H9 (cell line): ENCODE results near the gene CNNM2. TPM values are rescaled to one million over a fixed set of nuclear protein-coding genes. Genes with fewer than 3 reads are reported as not detected.

Source experiments
- DNase-seq: peaks from one replicate; pipeline ENCODE4 v3.0.0-alpha.2; 2017
- H2AFZ ChIP-seq: one replicate; pipeline ENCODE4 v1.6.1; 2013; ENCODE audit warnings: mild to moderate bottlenecking, low read length, control low read depth, moderate library complexity
- H2AK5ac ChIP-seq: 2 replicates; pipeline ENCODE4 v1.6.1; 2013; ENCODE audit warnings: low read length, control low read depth, mixed read lengths; ENCODE audit not compliant: insufficient read length
- H2BK120ac ChIP-seq: one replicate; pipeline ENCODE4 v1.6.1; 2013; ENCODE audit warnings: low read depth, mild to moderate bottlenecking, low read length, control low read depth, inconsistent platforms; ENCODE audit not compliant: poor library complexity, severe bottlenecking
- H2BK12ac ChIP-seq: 2 replicates; pipeline ENCODE4 v1.6.1; 2013; ENCODE audit warnings: low read length, control low read depth, mixed read lengths, low read depth; ENCODE audit not compliant: insufficient read length
- H2BK15ac ChIP-seq: 2 replicates; pipeline ENCODE4 v1.6.1; 2013; ENCODE audit warnings: low read depth, low read length, control low read depth
- H2BK20ac ChIP-seq: one replicate; pipeline ENCODE4 v1.6.1; 2013; ENCODE audit warnings: low read depth, mild to moderate bottlenecking, low read length, control low read depth, inconsistent platforms; ENCODE audit not compliant: poor library complexity, severe bottlenecking
- H2BK5ac ChIP-seq: 2 replicates; pipeline ENCODE4 v1.6.1; 2013; ENCODE audit warnings: low read length, control low read depth, mixed read lengths; ENCODE audit not compliant: insufficient read length
- H3K14ac ChIP-seq: 2 replicates; pipeline ENCODE4 v1.6.1; 2013; ENCODE audit warnings: low read length, control low read depth; ENCODE audit not compliant: insufficient read depth
- H3K18ac ChIP-seq: 2 replicates; pipeline ENCODE4 v1.6.1; 2013; ENCODE audit warnings: low read depth, mild to moderate bottlenecking, mixed read lengths, low read length, control low read depth; ENCODE audit not compliant: insufficient read length
- H3K23ac ChIP-seq: 2 replicates; pipeline ENCODE4 v1.6.1; 2013; ENCODE audit warnings: low read length, control low read depth, mixed read lengths, low read depth; ENCODE audit not compliant: insufficient read length
- H3K23me2 ChIP-seq: 2 replicates; pipeline ENCODE4 v1.6.1; 2013; ENCODE audit warnings: low read depth, mild to moderate bottlenecking, mixed read lengths, low read length, control low read depth; ENCODE audit not compliant: insufficient read length, poor library complexity, severe bottlenecking
- H3K27ac ChIP-seq: 2 replicates; pipeline ENCODE4 v1.5.1; 2013; ENCODE audit warnings: low read length, control low read depth, mixed read lengths, low read depth; ENCODE audit not compliant: insufficient read length
- H3K27me3 ChIP-seq: 2 replicates; pipeline ENCODE4 v1.6.1; 2013; ENCODE audit warnings: low read length, control low read depth, inconsistent platforms; ENCODE audit not compliant: insufficient read depth
- H3K4ac ChIP-seq: 2 replicates; pipeline ENCODE4 v1.6.1; 2013; ENCODE audit warnings: low read depth, mild to moderate bottlenecking, control low read depth, inconsistent platforms, low read length, moderate library complexity
- H3K4me1 ChIP-seq: 2 replicates; pipeline ENCODE4 v1.6.1; 2013; ENCODE audit warnings: low read length, control low read depth, inconsistent platforms; ENCODE audit not compliant: insufficient read depth
- H3K4me2 ChIP-seq: 2 replicates; pipeline ENCODE4 v1.6.1; 2013; ENCODE audit warnings: low read length, control low read depth, mixed read lengths; ENCODE audit not compliant: insufficient read length, insufficient read depth
- H3K56ac ChIP-seq: 2 replicates; pipeline ENCODE4 v1.6.1; 2013; ENCODE audit warnings: low read depth, mild to moderate bottlenecking, mixed read lengths, low read length, control low read depth; ENCODE audit not compliant: insufficient read length
- H3K79me1 ChIP-seq: 2 replicates; pipeline ENCODE4 v1.6.1; 2013; ENCODE audit warnings: low read depth, mild to moderate bottlenecking, moderate library complexity, low read length, control low read depth, inconsistent platforms; ENCODE audit not compliant: insufficient read depth, poor library complexity, severe bottlenecking
- H3K79me2 ChIP-seq: 2 replicates; pipeline ENCODE4 v1.6.1; 2013; ENCODE audit warnings: low read length, control low read depth, inconsistent platforms; ENCODE audit not compliant: insufficient read depth
- H3K9ac ChIP-seq: 2 replicates; pipeline ENCODE4 v1.6.1; 2013; ENCODE audit warnings: low read length, control low read depth, mixed read lengths; ENCODE audit not compliant: insufficient read length; ENCODE audit errors: extremely low read depth
- H3K9me3 ChIP-seq: one replicate; pipeline ENCODE4 v1.6.1; 2013; ENCODE audit warnings: low read depth, low read length, inconsistent platforms; ENCODE audit not compliant: control insufficient read depth
- H3T11ph ChIP-seq: one replicate; pipeline ENCODE4 v1.6.1; 2013; ENCODE audit warnings: mild to moderate bottlenecking, low read length, control low read depth, inconsistent platforms
- H4K20me1 ChIP-seq: one replicate; pipeline ENCODE4 v1.6.1; 2013; ENCODE audit not compliant: control insufficient read depth, insufficient read length, insufficient read depth
- H4K5ac ChIP-seq: 2 replicates; pipeline ENCODE4 v1.6.1; 2013; ENCODE audit warnings: low read depth, mild to moderate bottlenecking, mixed read lengths, low read length, control low read depth; ENCODE audit not compliant: insufficient read length
- H4K8ac ChIP-seq: replicated peaks from 2 replicates; pipeline ENCODE4 v1.6.1; 2013; ENCODE audit warnings: low read length, control low read depth, mixed read lengths, low read depth; ENCODE audit not compliant: insufficient read length
- H4K91ac ChIP-seq: 2 replicates; pipeline ENCODE4 v1.6.1; 2013; ENCODE audit warnings: low read depth, mild to moderate bottlenecking, moderate library complexity, mixed read lengths, low read length, control low read depth; ENCODE audit not compliant: insufficient read length
- H3K27ac Mint-ChIP-seq, 3 experiments: 2 replicates in 2 of 3; 3 replicates in 1 of 3; pipeline ENCODE4 v1.8.0; 2020 to 2021; ENCODE audit warnings: mixed read lengths in 3 of 3, mild to moderate bottlenecking in 1 of 3, moderate library complexity in 1 of 3
- H3K27me3 Mint-ChIP-seq: 2 replicates; pipeline ENCODE4 v1.8.0; 2021; ENCODE audit warnings: low read depth, mild to moderate bottlenecking, moderate library complexity, mixed read lengths
- H3K36me3 Mint-ChIP-seq, 3 experiments: 2 replicates in 2 of 3; 3 replicates in 1 of 3; pipeline ENCODE4 v1.8.0; 2020 to 2021; ENCODE audit warnings: low read depth in 3 of 3, mixed read lengths in 3 of 3; ENCODE audit not compliant: insufficient read depth in 1 of 3
- H3K4me1 Mint-ChIP-seq, 2 experiments: 2 replicates each; pipeline ENCODE4 v1.8.0; 2020; ENCODE audit warnings: mixed read lengths in 2 of 2
- H3K4me3 Mint-ChIP-seq, 2 experiments: 2 replicates in 1 of 2; 3 replicates in 1 of 2; pipeline ENCODE4 v1.8.0; 2020 to 2021; ENCODE audit warnings: mild to moderate bottlenecking in 2 of 2, mixed read lengths in 2 of 2, moderate library complexity in 1 of 2
- H3K9me3 Mint-ChIP-seq, 2 experiments: 2 replicates in 1 of 2; 3 replicates in 1 of 2; pipeline ENCODE4 v1.8.0; 2020; ENCODE audit warnings: mild to moderate bottlenecking in 2 of 2, mixed read lengths in 2 of 2, moderate library complexity in 1 of 2
- WGBS: extraction: QIAGEN DNeasy Blood & Tissue Kit; methylation state at CpG from one replicate; pipeline ENCODE4 v1.1.7; 2013; ENCODE audit warnings: missing lambda C conversion rate, low lambda C conversion rate, mixed read lengths; ENCODE audit not compliant: insufficient read length; ENCODE audit errors: extremely low coverage; 5-methylcytosine and 5-hydroxymethylcytosine counted together
- total RNA-seq: library from RNA; stranded (reverse); gene quantifications from 2 replicates; pipeline ENCODE4 v1.2.1, GENCODE V29; 2021
- TF ChIP-seq, protein P1 (sequence below): fragments of 200-600 bp; sonication (generic); conservative IDR thresholded peaks from 3 replicates; pipeline ENCODE4 v1.8.0; 2021; ENCODE audit warnings: antibody characterized with exemption, mild to moderate bottlenecking

CNNM2 gene
- total RNA-seq, 1 experiment from 2014 or later: 17.5 TPM

DNA sequence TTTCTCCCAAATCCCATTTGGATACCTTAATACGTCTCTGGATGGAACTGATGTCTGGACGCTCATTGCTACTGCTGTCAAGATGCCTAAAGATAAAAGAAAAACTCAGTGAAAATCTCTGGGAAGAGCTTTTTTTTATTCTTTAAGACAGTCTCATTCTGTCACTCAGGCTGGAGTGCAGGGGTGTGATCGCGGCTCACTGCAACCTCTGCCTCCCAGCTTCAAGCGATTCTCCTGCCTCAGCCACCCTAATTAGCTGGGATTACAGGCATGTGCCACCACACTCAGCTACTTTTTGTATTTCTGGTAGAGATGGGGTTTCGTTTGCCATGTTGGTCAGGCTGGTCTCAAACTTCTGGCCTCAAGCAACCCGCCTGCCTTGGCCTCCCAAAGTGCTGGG is 172.8 kb downstream of the CNNM2 start:
- Histone ChIP-seq H3K4ac (no peak overlapping the region), H2AK5ac (no peak overlapping the region), H2AFZ (no peak overlapping the region), H3K79me1 (no peaks in the 10 kb centered on the region), H3K56ac (no peak overlapping the region), H3K4me1 (no peaks in the 10 kb centered on the region), H3K9me3 (no peaks in the 10 kb centered on the region), H2BK12ac (no peak overlapping the region), H2BK5ac (no peak overlapping the region), H3K4me2 (no peak overlapping the region), H3K27ac (no peak overlapping the region), H4K8ac (no peak overlapping the region), H3T11ph (no peak overlapping the region), H4K20me1 (no peaks in the 10 kb centered on the region), H3K23me2 (no peaks in the 10 kb centered on the region), H3K18ac (no peak overlapping the region), H3K23ac (no peak overlapping the region), H3K27me3 (no peaks in the 10 kb centered on the region), H2BK120ac (no peak overlapping the region), H2BK20ac (no peak overlapping the region), H3K9ac (no peak overlapping the region), H3K79me2 (no peaks in the 10 kb centered on the region), H3K14ac (no peak overlapping the region), H4K91ac (no peak overlapping the region), H2BK15ac (no peak overlapping the region), H4K5ac (no peak overlapping the region)
- Mint-ChIP-seq H3K36me3 (peaks cover 25 to 83% (median 49%) of the 10 kb centered on the region in 3 experiments; a peak in 6 of 7 replicates), H3K4me1 (no peaks in the 10 kb centered on the region), H3K27me3 (no peaks in the 10 kb centered on the region), H3K4me3 (no peak overlapping the region), H3K27ac (no peak overlapping the region), H3K9me3 (no peaks in the 10 kb centered on the region)
- TF ChIP-seq, protein P1, sequence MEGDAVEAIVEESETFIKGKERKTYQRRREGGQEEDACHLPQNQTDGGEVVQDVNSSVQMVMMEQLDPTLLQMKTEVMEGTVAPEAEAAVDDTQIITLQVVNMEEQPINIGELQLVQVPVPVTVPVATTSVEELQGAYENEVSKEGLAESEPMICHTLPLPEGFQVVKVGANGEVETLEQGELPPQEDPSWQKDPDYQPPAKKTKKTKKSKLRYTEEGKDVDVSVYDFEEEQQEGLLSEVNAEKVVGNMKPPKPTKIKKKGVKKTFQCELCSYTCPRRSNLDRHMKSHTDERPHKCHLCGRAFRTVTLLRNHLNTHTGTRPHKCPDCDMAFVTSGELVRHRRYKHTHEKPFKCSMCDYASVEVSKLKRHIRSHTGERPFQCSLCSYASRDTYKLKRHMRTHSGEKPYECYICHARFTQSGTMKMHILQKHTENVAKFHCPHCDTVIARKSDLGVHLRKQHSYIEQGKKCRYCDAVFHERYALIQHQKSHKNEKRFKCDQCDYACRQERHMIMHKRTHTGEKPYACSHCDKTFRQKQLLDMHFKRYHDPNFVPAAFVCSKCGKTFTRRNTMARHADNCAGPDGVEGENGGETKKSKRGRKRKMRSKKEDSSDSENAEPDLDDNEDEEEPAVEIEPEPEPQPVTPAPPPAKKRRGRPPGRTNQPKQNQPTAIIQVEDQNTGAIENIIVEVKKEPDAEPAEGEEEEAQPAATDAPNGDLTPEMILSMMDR: no peak
- WGBS: no CpG with 5 or more reads among the region's 7 CpGs
- DNase-seq: no peak
